ENCODE measurements around the gene FLCN.

FLCN gene

GRCh38 chr17:17235212-17236174 is 1.5 kb downstream of the FLCN start:
- Histone ChIP-seq H3K27me3 (ENCODE audit: control insufficient read depth, insufficient read depth, low read length) (no peaks in the 10 kb centered on the region), H3K4me1 (ENCODE audit: control insufficient read depth, low read depth, low read length) (peaks cover 9% of the 10 kb centered on the region), H3K36me3 (ENCODE audit: control insufficient read depth, low read depth, low read length) (peaks cover 17% of the 10 kb centered on the region), H3K4me3 (ENCODE audit: low read length) (peak overlapping the region; percentile 97), H3K27ac (ENCODE audit: low read length) (no peak overlapping the region), H3K9me3 (ENCODE audit: control insufficient read depth, low read depth, low read length) (no peaks in the 10 kb centered on the region), H3K9ac (ENCODE audit: low read length) (no peak overlapping the region)

GRCh38 chr17:17232303-17232621 is 4.7 kb downstream of the FLCN start:
- H3K36me3 ChIP-seq (ENCODE audit: control insufficient read depth, low read depth, low read length), result peaks cover 47% of the 10 kb centered on the region
- no peaks in the 10 kb centered on the region for H3K9me3 ChIP-seq (ENCODE audit: control insufficient read depth, low read depth, low read length)
- peaks cover 9% of the 10 kb centered on the region for H3K4me1 ChIP-seq (ENCODE audit: control insufficient read depth, low read depth, low read length)
- no peak overlapping the region for H3K27ac ChIP-seq (ENCODE audit: low read length)
- H3K4me3 ChIP-seq (ENCODE audit: low read length), result no peak overlapping the region
- H3K27me3 ChIP-seq (ENCODE audit: control insufficient read depth, insufficient read depth, low read length), result no peaks in the 10 kb centered on the region
- no peak overlapping the region for H3K9ac ChIP-seq (ENCODE audit: low read length)

GRCh38 chr17:17231621-17232302 is 5.2 kb downstream of the FLCN start:
- no peak overlapping the region for H3K4me3 ChIP-seq (ENCODE audit: low read length)
- H3K27ac ChIP-seq (ENCODE audit: low read length), result no peak overlapping the region
- H3K9ac ChIP-seq (ENCODE audit: low read length), result no peak overlapping the region
- H3K9me3 ChIP-seq (ENCODE audit: control insufficient read depth, low read depth, low read length), result no peaks in the 10 kb centered on the region
- no peaks in the 10 kb centered on the region for H3K27me3 ChIP-seq (ENCODE audit: control insufficient read depth, insufficient read depth, low read length)
- peaks cover 9% of the 10 kb centered on the region for H3K4me1 ChIP-seq (ENCODE audit: control insufficient read depth, low read depth, low read length)
- peaks cover 52% of the 10 kb centered on the region for H3K36me3 ChIP-seq (ENCODE audit: control insufficient read depth, low read depth, low read length)

GRCh38 chr17:17229416-17230384 is 7.3 kb downstream of the FLCN start:
- H3K27me3 ChIP-seq (ENCODE audit: control insufficient read depth, insufficient read depth, low read length), result no peaks in the 10 kb centered on the region
- peaks cover 71% of the 10 kb centered on the region for H3K36me3 ChIP-seq (ENCODE audit: control insufficient read depth, low read depth, low read length)
- H3K27ac ChIP-seq (ENCODE audit: low read length), result no peak overlapping the region
- no peaks in the 10 kb centered on the region for H3K4me1 ChIP-seq (ENCODE audit: control insufficient read depth, low read depth, low read length)
- no peak overlapping the region for H3K9ac ChIP-seq (ENCODE audit: low read length)
- H3K9me3 ChIP-seq (ENCODE audit: control insufficient read depth, low read depth, low read length), result no peaks in the 10 kb centered on the region
- no peak overlapping the region for H3K4me3 ChIP-seq (ENCODE audit: low read length)

- H3K27ac ChIP-seq (ENCODE audit: low read length), result no peak overlapping the region
- no peaks in the 10 kb centered on the region for H3K9me3 ChIP-seq (ENCODE audit: control insufficient read depth, low read depth, low read length)
- H3K36me3 ChIP-seq (ENCODE audit: control insufficient read depth, low read depth, low read length), result peaks cover 81% of the 10 kb centered on the region
- no peak overlapping the region for H3K4me3 ChIP-seq (ENCODE audit: low read length)
- H3K4me1 ChIP-seq (ENCODE audit: control insufficient read depth, low read depth, low read length), result no peaks in the 10 kb centered on the region
- no peak overlapping the region for H3K9ac ChIP-seq (ENCODE audit: low read length)
- no peaks in the 10 kb centered on the region for H3K27me3 ChIP-seq (ENCODE audit: control insufficient read depth, insufficient read depth, low read length)
Measured at GRCh38 chr17:17228521-17229279, 8.3 kb downstream of the FLCN start.

- peaks cover 89% of the 10 kb centered on the region for H3K36me3 ChIP-seq (ENCODE audit: control insufficient read depth, low read depth, low read length)
- no peaks in the 10 kb centered on the region for H3K4me1 ChIP-seq (ENCODE audit: control insufficient read depth, low read depth, low read length)
- H3K4me3 ChIP-seq (ENCODE audit: low read length), result no peak overlapping the region
- H3K9me3 ChIP-seq (ENCODE audit: control insufficient read depth, low read depth, low read length), result no peaks in the 10 kb centered on the region
- H3K27me3 ChIP-seq (ENCODE audit: control insufficient read depth, insufficient read depth, low read length), result no peaks in the 10 kb centered on the region
- H3K27ac ChIP-seq (ENCODE audit: low read length), result no peak overlapping the region
- no peak overlapping the region for H3K9ac ChIP-seq (ENCODE audit: low read length)
Measured at GRCh38 chr17:17227608-17228520, 9.1 kb downstream of the FLCN start.

GRCh38 chr17:17226451-17227265 is 10.3 kb downstream of the FLCN start:
- Histone ChIP-seq H3K4me1 (ENCODE audit: control insufficient read depth, low read depth, low read length) (no peaks in the 10 kb centered on the region), H3K36me3 (ENCODE audit: control insufficient read depth, low read depth, low read length) (peaks cover 90% of the 10 kb centered on the region), H3K27ac (ENCODE audit: low read length) (no peak overlapping the region), H3K9me3 (ENCODE audit: control insufficient read depth, low read depth, low read length) (no peaks in the 10 kb centered on the region), H3K4me3 (ENCODE audit: low read length) (no peak overlapping the region), H3K27me3 (ENCODE audit: control insufficient read depth, insufficient read depth, low read length) (no peaks in the 10 kb centered on the region), H3K9ac (ENCODE audit: low read length) (no peak overlapping the region)

GRCh38 chr17:17225901-17226300 is 11.1 kb downstream of the FLCN start:
- Histone ChIP-seq H3K9ac (ENCODE audit: low read length) (no peak overlapping the region), H3K4me1 (ENCODE audit: control insufficient read depth, low read depth, low read length) (no peaks in the 10 kb centered on the region), H3K27ac (ENCODE audit: low read length) (no peak overlapping the region), H3K4me3 (ENCODE audit: low read length) (no peak overlapping the region), H3K27me3 (ENCODE audit: control insufficient read depth, insufficient read depth, low read length) (no peaks in the 10 kb centered on the region), H3K9me3 (ENCODE audit: control insufficient read depth, low read depth, low read length) (no peaks in the 10 kb centered on the region), H3K36me3 (ENCODE audit: control insufficient read depth, low read depth, low read length) (peaks cover 95% of the 10 kb centered on the region)

- Histone ChIP-seq H3K4me1 (ENCODE audit: control insufficient read depth, low read depth, low read length) (no peaks in the 10 kb centered on the region), H3K9me3 (ENCODE audit: control insufficient read depth, low read depth, low read length) (no peaks in the 10 kb centered on the region), H3K9ac (ENCODE audit: low read length) (no peak overlapping the region), H3K27me3 (ENCODE audit: control insufficient read depth, insufficient read depth, low read length) (no peaks in the 10 kb centered on the region), H3K36me3 (ENCODE audit: control insufficient read depth, low read depth, low read length) (peaks cover 88% of the 10 kb centered on the region), H3K27ac (ENCODE audit: low read length) (no peak overlapping the region), H3K4me3 (ENCODE audit: low read length) (no peak overlapping the region)
Measured at GRCh38 chr17:17224137-17224536, 12.8 kb downstream of the FLCN start.
